Hippocampal formation (tissue), 2 donors: ENCODE data around the gene PELI2.
"Not testable (repeated sequence)": the region's sequence is repeated elsewhere in the genome, so short reads cannot be mapped to it uniquely, and the experiment has no call there.

Experiments
- DNase-seq, 2 donors: peaks; one replicate each; lab custom pipeline; 2025; lab: John Stamatoyannopoulos, UW

PELI2 gene

GRCh38 chr14:56143025-56143424, 24.8 kb downstream of the PELI2 start:
- DNase-seq: no peak

- DNase-seq: no peak
Observed at GRCh38 chr14:56144176-56144575, 26.0 kb downstream of the PELI2 start.

- DNase-seq: no peak
Observed at GRCh38 chr14:56145181-56145769, 27.1 kb downstream of the PELI2 start.

- DNase-seq: no peak
Observed at GRCh38 chr14:56145965-56146364, 27.8 kb downstream of the PELI2 start.

GRCh38 chr14:56147449-56147848, 29.2 kb downstream of the PELI2 start:
- no peak for DNase-seq

- no peak for DNase-seq
Observed at GRCh38 chr14:56147986-56148901, 30.0 kb downstream of the PELI2 start.

GRCh38 chr14:56149151-56149550, 30.9 kb downstream of the PELI2 start:
- DNase-seq: no peak

- no peak for DNase-seq
Observed at GRCh38 chr14:56149995-56150394, 31.8 kb downstream of the PELI2 start.

- no peak for DNase-seq
Observed at GRCh38 chr14:56150645-56151345, 32.6 kb downstream of the PELI2 start.

GRCh38 chr14:56152221-56152620, 34.0 kb downstream of the PELI2 start:
- no peak for DNase-seq

- no peak for DNase-seq
Observed at GRCh38 chr14:56153267-56153666, 35.1 kb downstream of the PELI2 start.

- DNase-seq: no peak
Observed at GRCh38 chr14:56154321-56154720, 36.1 kb downstream of the PELI2 start.

GRCh38 chr14:56156096-56156495, 37.9 kb downstream of the PELI2 start:
- DNase-seq: no peak

- no peak for DNase-seq
Observed at GRCh38 chr14:56159066-56159465, 40.9 kb downstream of the PELI2 start.

- no peak for DNase-seq
Observed at GRCh38 chr14:56160088-56160487, 41.9 kb downstream of the PELI2 start.

GRCh38 chr14:56161658-56162057, 43.4 kb downstream of the PELI2 start:
- no peak for DNase-seq

GRCh38 chr14:56162476-56162875, 44.3 kb downstream of the PELI2 start:
- DNase-seq: no peak

GRCh38 chr14:56166579-56166978, 48.4 kb downstream of the PELI2 start:
- DNase-seq: not testable (repeated sequence)

- DNase-seq: no peak
Observed at GRCh38 chr14:56168007-56168616, 49.9 kb downstream of the PELI2 start.

- no peak for DNase-seq
Observed at GRCh38 chr14:56170028-56170427, 51.8 kb downstream of the PELI2 start.

- DNase-seq: no peak
Observed at GRCh38 chr14:56170877-56171422, 52.7 kb downstream of the PELI2 start.

GRCh38 chr14:56172074-56172473, 53.9 kb downstream of the PELI2 start:
- no peak for DNase-seq
